Activated CD4-positive, CD25-positive, alpha-beta regulatory T cell treated with anti-CD3 and anti-CD28 coated beads, Interleukin-2, amount 50 U/mL, for 72 hours (primary cell): ENCODE results near the gene GAS7.
"Not testable (repeated sequence)": the region's sequence is repeated elsewhere in the genome, so short reads cannot be mapped to it uniquely, and the experiment has no call there.

Experiments
- DNase-seq: peaks from one replicate; pipeline ENCODE4 v3.0.0; 2021

The GAS7 gene

DNA sequence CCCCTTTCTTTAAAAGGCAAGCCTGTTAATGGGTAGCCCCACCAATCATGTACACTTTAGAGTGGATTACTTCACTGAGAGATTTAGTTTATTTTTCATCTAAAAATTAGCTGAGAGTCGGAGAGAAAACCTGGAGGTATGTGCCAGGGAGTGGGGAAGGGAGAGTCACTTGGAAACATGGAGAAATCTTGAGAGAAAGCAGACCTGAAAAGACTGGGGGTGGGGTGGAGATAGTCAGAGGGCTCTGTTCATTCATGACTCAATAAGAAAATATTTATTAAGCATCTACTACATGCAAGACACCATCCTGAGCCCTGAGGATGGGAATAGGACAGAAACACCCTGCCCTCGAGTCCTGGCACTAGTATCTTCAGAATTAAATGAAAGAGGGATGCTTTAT is 265.9 kb downstream of the GAS7 start:
- no peak for DNase-seq

DNA sequence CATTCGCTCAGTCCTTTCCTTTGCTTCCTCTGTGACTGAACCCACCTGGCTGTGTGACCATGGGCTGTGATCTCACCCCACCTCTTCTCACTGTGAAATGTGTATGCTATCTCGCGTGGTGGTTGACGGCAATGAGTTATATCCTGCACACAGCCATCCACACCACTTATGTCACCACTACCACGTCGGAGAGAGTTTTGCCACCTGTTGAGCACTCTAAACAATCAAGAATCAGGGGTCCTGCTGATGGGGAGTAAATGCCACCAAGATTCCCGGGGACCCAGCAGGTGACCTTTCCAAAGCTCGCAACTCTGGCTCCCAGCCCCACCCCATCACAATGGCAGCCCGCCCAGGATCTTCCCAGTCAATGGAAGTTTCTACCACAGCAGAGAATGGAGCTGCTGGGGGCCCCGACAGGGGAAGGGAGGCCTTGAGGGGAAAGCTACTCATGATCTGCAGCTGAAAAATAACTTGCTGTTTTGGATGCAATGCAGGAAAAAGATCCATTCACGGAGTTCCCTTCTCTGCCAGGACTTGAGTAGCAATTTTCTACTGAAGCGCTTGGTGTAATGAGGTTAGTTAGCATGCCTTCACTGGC is 267.2 kb downstream of the GAS7 start:
- no peak for DNase-seq

DNA sequence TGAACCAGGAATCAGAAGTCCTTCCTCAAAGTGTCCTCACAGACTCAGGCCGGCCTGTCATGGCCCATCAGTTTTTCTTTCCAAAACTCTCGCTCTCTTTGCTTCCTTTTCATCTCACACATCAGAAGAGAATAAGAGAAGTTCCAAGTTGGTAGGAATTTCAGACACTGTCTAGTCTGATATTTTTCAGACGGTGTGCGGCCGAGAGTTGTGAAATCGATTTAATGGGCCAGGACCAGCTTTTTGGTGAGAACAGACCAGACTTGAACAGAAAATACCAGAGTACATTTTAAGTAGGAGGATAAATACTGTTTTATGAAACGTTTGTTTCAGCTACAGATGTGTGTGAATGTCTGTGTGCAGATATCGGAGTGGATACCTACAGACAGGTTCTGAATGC is 268.5 kb downstream of the GAS7 start:
- DNase-seq: no peak

DNA sequence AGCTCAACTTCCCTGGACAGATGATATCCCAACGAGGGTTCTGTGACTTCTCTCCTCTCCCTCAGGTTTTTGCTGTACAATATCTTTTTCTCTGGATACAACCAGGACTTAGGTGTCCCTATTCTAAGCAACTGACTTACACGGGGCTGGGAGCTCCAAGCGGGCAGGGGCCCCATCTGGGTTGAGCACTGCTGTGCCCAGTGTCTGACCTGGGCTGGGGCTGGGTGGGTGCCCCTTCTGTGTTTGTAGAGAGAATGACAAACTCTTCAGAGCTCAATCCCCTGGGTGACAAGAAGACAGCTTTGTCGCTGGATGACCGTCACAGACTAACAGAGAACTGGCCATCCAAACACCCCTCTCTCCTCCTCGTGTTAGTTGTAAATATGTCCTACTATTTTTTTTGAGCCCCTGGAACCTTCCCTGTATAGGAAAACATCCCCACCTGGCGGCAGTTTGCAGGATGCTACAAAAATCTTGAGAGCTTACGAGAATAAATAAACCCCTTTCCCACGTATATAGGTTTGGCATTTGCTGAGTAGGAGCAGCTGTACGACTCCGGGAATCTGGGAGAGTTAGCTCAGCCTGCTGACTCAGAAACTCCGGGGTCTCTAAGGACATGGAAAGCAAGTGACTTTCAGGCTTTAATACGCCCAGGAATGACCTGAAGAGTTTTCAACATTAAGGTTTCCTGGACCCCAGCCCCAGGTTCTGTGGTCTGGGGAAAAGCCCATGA is 269.6 kb downstream of the GAS7 start:
- DNase-seq: no peak

DNA sequence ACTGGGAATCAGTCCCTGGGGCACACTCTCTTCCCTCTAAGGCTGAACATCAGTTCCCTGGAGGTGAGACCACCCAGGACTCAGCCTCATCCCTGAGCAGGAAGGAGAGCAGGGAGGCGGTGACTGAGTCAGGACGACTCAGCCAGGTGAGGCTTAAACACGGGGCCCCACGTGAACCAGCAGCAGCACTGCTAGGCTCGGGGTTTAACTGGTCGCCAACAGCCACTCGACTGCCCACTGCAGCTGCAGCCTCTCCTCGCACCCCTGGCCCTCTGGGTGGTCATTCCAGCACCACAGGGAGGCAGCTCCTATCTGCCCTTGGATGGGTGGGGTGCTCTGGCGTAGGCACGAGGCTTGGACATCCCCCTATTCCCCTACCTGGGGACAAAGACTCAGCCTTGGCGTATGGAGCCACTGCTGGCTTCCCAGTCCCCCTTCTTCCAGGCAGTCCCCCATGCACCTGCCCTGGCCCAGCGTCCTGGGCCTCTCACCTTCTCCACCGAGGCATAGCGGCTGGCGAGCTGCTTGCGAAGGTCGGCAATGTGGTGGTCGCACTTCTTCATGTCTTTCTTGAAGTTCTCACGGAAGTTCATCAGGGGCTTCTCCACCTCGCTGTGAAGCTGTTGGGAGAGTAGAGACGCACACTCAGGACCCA is 272.1 kb downstream of the GAS7 start:
- DNase-seq: no peak

DNA sequence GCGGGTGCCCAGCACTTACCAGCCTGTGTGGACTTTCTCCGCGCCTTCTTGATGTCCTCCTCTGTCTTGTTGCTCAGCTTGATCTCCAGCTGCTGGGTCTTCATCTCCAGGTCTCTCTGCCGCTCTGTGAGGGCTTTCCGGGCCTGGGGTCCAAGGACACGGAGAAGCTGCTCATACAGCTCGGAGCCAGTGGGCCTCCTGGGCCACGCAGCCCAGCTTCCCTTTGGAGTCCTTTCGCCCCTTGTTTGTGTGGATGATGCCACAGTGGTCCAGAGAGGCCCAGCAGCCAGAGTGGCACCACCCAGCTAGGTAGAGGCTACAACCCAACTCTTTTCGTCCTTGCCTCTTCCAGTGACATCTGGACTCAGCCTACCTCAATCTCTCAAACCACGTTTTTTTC is 272.9 kb downstream of the GAS7 start:
- DNase-seq: no peak

DNA sequence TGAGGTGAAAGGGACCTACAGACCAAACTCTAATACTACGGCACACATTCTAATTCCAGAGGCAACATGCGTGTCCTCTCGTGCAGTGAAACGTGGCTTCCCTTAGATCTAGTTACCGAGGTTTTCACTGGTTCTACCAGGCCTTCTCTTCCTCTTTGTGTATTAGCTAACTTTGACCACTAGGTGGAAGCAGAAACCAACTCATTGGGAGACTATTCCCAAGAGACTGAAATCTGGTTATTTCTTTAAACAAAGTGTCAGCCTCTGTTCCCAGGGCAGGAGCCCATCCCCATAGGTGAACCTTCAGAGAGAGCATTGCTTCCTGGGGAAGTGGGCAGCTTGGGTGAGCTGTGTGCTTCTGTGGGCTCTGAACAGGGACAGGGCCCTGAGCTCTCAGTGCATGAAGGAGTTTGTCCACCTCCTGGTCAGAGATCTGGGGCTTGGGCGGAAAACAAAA is 273.6 kb downstream of the GAS7 start:
- DNase-seq: no peak

DNA sequence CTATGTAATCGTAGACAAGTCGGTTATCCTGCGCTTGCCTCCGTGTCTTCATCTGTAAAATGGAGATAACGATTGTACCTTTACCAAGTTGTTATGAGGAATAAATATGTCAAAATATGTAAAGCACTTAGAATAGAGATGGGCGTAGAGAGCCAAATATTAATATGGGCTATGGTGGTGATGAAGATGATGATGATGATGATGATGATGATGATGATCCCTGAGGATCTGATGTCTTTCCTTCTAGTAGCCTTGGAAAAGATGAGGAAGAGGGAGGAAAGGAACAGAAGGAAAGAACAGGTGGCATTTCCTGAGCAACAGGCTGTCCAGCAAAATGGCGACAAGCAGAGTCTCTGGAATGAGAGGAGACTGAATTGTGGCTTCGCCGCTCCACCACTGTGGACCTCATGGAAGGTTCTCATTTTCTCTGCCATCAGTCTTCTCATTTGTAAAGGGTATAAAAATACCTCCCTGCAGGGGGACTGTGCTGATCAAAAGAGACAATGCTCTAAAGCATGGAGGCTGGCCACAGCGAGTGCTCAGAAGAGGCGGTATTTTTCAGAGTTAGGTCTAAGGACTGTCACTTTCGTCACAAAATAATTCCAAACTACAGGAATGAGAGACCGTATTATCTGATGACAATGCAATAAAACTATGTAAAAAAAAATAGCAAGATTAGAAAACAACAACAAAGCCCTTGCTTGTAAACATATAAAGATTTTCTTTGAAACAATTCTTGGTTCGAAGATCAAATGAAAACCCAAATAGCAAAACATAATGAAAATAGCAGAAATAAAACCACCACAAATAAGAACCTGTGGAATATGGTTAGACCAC is 276.2 kb downstream of the GAS7 start:
- DNase-seq: no peak

DNA sequence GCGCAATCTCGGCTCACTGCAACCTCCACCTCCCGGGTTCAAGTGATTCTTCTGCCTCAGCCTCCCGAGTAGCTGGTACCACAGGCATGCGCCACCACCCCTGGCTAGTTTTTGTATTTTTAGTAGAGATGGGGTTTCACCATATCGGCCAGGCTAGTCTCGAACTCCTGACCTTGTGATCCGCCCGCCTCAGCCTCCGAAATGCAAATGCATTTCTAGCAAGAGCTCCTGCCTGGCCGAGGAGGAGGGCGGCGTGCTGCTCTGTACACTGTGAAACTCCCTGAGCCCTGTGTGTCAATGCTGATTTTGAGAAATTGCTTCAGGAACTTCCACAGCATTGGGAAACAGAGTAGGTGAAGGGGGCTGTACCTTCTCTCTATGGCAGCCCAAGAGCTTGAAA is 277.2 kb downstream of the GAS7 start:
- not testable (repeated sequence) for DNase-seq

DNA sequence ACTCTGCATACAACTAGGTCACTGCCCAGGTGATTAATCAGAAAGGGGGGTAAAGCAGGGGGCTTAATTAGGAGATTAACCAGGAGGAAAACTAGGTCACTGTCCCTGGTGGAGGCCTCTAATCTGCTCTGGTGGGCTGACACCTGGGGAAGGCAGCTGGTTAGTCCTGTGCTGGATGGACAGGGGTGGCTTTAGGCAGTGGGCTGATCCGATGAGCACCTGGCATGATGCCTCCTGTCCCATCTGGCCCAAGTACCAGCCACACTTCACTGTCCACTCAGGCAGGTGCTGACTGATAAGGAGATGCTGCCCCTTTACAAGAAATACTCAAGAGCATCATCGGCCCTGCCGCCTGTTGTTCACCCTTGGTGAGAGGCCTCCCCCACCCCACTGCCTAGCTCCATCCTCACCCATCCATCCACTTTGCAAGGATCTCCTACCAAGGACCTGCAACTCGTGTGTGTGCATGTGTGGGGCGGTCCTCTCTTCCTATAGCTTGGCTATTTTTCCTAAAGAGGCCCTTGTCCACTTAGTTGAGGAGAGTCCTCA is 279.5 kb downstream of the GAS7 start:
- DNase-seq: no peak

DNA sequence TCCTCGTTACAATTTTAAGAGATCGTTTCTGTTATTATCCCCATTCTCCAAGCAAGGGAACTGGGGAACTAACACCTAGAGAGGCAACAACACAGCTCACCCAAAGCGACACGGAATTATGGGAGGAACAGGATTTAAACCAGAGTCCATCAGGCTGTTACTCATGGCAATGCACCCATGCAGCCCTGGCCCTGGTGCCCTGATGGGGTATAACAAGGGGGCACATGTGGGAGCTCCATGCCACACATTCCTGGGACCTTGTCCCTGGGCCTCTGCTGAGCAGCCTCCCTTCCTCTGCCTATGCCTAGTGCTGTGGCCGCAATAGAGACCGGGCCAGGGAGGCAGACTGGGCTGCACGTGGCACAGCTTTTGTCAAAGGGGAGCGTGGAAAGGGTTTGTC is 280.1 kb downstream of the GAS7 start:
- no peak for DNase-seq

DNA sequence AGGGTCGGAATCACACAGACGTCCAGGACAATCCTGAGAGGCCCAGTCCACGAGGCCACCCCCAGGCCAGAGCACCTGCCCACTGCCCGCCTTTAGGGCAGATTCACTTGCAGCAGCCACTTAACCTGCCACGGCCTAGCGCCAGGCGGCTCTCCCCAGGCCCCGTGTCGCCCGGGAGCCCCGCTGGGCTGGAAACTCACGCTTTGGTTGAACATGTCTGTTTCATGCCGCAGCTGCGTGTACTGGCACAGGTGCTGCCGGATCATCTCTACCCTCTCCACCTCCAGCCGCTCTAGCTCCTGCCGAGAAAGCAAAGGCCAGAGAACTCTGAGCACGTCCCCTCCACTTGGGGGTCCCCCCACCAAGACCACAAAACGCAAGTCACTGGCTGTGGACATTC is 280.6 kb downstream of the GAS7 start:
- no peak for DNase-seq

DNA sequence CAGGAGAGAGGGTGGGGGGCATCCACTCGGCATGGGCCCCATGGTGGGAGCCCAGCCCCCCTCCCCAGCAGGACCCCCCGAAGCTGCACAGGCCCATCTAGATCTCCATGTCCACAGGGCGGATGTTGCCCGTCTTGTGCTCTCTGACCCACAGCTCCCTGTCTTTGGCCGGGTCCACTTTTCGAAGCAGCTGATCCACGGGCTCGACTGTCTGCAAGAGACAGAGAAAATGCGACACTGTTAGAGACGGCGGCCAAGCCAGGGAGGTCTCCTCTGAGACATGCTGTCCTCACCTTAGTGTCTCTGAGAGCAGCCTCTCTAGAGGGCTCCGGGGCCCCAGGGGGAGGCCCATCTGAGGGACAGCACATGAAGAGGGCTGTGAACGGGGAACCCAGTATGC is 281.3 kb downstream of the GAS7 start:
- no peak for DNase-seq

DNA sequence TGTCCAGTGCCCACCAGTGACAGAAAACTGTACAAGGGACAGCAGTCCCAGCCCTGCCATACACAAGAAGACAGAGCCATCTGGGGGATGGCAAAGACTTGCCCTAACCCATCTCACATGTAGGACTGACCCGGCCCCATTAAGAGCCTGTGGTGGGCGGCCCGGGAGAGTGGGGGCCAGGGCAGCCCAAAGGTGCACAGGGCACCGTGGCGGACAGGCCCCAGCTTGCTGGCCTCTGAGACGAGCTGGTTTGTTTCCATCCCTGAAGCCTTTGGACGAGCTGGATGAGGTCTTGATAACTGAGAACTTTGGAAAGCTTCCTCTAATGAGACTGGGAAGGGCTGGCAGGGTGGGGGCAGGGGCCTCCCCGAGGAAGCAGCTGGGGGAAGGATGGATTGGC is 282.3 kb downstream of the GAS7 start:
- no peak for DNase-seq

DNA sequence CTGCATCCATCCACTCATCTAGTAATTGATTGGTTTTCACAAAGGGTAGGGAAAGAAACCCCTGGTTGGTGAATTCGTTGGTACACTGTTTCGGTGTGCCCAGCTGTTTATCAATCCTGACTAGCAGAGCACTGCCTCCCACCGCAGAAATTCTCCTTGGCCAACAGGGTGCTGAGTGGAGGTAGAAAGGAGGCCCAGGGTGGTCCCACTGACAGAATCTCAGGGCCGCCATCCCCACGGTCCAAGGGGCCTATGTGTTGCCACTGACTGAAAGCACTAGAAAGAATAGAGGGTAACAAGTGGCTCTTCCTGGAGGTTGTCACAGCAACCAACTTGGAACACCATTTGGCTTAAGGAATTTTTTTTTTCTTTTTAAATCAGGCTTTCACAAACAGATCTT is 284.9 kb downstream of the GAS7 start:
- no peak for DNase-seq

DNA sequence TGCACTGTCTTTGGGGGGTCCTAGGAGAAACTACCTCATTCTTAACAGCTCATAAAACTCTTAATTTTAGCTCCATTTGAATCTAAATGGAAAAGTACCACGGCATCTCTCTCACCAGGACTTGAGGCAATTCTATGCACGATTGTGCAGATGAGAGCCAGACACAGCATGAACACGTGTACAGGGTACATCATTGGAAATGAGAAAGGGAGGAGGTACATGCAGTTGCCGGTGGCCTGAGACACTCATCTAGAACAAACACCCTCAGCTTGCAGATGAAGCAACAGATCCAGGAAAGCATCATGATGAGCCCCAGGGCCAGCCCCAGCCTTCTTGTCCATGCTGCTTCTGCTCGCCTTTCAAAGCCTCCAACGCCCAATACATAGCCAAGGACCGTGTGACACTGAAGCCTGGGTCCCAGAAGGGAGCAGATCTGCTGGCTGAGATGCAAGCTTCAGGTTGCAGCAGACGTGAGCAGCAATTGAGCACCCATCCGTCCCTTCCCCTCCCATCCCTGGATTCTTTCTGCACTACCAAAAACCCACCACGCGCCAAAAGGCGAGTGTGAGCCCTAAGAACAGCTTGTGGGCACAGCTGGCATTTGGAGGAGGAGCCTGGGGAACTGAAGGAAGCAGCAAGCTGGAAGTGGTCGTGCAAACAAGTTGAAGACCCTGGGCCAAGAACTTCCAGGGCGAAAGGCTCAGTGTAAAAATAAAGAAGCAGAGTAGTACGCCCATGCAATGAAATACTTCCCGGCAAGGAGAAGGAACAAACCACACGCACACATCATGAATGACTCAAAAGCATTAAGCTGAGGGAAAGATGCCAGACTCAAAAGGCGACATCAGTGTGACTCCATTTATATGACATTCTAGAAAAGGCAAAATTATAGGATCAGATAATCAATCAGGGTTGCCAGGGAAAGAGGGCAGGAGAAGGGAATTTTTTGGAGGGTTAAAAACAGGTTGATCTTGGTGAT is 286.0 kb downstream of the GAS7 start:
- no peak for DNase-seq

DNA sequence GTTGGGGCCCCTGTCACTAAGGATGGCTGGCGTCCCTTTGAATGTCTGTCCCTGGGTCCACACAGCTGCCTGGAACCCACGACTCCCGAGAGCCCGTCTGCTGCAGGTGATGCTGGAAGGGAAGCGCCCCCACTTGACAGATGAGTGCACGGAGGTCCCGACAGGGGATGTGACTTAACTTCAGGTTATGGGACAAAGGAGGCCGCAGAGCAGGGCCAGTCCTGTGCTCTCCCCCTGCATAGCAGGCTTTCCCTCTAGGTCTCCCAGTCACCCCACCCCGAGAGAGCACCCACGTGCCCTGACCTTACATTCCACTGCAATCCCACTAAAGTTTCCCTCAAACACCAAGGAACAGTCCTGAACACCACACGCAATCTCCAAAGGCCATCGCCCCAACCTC is 287.3 kb downstream of the GAS7 start:
- no peak for DNase-seq

DNA sequence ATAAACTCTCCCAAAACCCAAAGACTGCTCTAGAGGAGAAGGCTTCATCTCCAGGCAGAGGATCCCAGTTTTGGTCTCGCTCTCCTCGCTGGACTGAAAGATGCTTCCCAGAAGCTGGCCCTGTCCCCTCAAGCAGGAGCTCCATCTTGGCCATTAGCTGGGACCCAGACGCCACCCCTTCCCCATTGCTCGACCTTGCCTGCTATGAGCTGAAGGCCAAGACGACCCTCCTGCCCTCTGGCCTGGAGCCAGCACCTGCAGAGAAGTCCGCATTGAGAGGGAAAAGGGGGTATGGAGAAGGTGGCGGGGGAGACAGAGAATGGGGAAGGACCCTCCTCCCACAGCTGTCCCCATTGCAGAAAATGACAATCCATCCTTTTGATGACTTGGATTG is 289.8 kb downstream of the GAS7 start:
- DNase-seq: no peak

DNA sequence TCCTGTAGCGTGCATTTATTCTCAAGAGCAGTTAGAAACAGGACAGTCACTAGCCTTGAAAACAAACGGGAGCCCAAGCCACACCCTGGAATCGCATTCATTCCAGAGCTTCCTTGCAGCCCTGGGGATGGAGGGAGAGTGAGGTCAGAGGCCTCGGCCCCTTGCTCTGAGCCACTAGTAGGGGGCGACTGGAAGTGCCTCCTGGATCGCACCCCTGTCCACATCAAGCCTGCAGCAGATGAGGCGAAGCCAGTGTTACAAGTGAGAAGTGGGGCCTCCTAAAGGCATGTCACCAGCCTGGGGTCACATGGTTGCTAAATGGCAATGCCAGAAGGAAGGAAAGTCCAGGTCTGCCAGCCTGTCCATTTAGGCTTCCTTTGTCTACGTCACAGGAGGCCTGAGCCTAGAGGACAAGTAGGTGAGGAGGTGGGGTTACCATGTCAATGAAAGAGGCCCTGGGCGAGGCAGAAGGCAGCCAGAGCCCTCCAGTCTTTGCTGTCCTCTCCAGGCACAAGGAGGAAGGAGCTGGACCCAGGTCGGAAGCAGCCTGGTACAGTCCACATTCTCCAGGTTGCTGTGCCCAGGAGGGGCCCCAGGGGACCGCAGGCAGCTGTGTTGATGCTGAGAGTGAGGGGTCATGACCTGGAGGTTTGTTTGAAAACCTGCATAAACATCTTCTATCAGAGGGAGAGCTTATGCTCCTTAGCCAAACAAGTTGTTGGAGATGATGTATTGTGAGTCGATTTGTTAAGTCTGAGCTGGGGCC is 290.3 kb downstream of the GAS7 start:
- no peak for DNase-seq

DNA sequence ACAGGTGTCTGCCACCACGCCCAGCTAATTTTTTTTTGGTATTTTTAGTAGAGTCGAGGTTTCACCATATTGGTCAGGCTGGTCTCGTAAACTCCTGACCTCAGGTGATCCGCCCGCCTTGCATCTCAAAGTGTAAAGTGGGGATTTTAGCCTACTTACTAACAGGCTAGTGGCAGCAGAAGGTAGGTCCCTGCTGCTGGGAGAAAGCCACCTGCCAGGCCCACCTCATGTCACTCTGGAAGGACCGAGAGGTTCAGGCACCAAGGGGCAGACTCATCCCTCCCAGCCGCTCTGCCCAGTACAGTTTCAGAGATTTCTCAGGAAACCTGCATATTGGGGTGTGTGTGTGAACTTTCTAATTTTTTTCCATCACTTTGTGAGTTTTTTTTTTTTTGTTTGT is 291.3 kb downstream of the GAS7 start:
- DNase-seq: no peak

DNA sequence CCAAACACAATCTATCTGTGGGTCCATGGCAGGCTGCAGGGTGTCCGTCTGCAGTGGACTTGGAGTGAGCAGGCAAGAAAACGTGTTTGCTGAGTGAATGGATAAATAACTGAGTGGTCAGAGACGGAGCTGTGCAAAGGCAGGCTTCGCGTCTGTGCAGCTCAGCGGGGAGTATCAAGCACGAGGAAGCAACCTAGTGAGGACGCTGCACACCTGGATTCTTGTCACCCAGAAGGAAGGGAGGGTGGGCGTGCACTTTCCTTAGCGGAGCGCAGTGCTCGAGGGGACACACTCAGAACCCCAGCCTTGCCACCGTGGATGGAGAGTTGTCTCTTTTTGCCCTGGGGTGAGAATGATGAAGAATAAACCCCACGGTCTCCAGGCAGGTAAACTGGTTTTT is 291.8 kb downstream of the GAS7 start:
- no peak for DNase-seq
